Right renal pelvis (tissue), 4 donors: ENCODE results near the gene ACTA2. TPM values are rescaled to one million over a fixed set of nuclear protein-coding genes. Genes with fewer than 3 reads are reported as not detected.
A peak's percentile ranks its signal among the peaks of the same experiment; 100 is the strongest.
"Not testable (repeated sequence)": the region's sequence is repeated elsewhere in the genome, so short reads cannot be mapped to it uniquely, and the experiment has no call there.

Experiments used
- DNase-seq, 4 donors: peaks; one replicate each; pipeline ENCODE4 v3.0.0-alpha.2; 2013; ENCODE audit warnings: low read depth in 4 of 4, low spot score in 3 of 4, missing footprints in 1 of 4
- polyA plus RNA-seq, 4 donors: library from polyadenylated mRNA; unstranded; fragments of 120-200 nt; gene quantifications; one replicate each; pipeline ENCODE4 v1.2.1, GENCODE V29; 2013; ENCODE audit not compliant: insufficient read length in 4 of 4

Gene ACTA2
- polyA plus RNA-seq, 4 donors, result 181 to 218 (median 197) TPM

DNA sequence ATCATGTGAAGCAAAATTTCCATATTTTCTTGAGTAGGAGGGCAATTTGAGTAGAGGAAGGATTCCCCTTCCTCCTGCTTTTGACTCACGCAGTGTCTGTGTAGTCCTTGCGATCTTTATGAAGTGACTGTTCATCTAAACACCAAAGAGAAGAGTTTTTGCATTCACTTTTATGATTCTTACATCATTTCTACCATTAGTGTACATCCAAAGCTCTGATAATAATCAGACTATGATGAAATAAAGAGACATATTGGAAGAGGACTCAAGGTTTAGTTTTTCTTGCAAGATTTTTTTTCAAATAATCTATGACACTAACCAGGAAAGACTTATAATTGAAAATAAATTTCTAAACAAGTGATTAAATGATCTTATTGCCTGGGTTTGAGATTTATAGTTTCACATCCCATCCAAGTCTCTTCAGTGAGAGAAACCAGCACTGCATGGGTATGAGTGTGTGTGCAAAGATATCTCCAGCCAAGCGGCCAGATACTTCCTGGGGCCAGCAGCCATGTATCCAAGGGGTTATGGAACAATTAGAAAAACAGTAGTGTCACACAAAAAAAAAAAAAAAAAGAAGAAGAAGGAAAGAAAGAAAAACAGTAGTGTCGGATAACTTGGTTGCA is 2.0 kb upstream of the ACTA2 start:
- DNase-seq, result no peak

DNA sequence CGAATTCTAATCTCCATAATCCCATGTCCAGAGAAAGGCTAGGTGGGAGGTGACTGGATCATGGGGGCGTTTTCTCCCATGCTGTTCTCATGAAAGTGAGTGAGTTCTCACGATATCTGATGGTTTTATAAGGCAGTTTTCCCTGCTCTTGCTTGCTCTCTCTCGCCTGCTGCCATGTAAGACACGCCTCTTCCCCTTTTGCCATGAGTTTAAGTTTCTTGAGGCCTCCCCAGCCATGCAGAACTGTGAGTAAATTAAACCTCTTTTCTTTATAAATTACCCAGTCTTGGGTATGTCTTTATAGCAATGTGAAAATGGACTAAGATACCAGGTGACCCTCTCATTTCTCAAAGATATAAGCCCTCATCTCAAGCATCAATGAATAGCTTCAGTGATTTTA is 1.1 kb upstream of the ACTA2 start:
- DNase-seq, result no peak

DNA sequence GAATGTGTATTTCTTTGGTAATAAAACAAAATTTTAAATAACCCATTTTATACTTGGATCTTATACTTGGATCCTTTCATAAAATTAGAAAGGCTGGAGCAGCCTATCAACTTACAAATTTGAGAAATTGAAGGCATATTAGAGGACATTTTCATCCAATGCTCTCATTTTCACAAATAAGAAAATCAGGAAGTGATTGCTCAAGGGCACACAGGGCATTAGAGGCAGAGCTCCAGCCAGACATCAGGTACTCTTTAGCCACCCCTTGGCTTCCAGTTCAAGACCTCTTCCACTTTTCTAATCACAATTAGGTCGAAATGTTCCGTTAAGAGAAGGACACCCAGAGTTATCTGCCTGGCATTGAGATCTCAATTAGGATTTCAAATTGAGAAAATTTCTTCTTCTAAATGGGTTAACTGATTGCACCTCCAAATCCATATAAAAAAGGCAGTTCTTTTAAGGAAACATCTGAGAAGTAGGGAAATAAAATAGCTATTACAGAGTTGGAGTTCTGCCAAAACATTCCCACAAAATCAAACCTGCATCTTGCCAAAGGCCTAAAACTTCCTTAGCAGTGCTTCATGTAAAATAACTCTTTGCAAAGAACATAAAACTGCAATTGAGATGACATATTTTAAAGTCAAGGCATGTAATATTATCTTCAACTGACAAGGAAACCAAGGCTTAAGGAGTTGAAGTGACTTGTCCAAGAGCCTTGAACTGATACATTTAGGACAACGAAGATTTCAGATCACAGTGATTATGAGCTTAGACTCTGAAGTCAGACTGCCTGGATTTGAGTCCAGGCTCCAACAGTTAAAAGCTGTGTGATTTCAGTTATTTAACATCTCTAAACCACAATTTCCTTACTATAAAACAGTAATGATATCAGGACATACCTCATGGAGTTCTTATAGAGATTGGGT is 2.4 kb downstream of the ACTA2 start:
- DNase-seq, result no peak

GRCh38 chr10:88949051-88949450 is 3.5 kb downstream of the ACTA2 start:
- no peak for DNase-seq

- DNase-seq, result no peak
These were observed 5.5 kb downstream of the ACTA2 start for GRCh38 chr10:88946965-88947590.

GRCh38 chr10:88946200-88946599 is 6.4 kb downstream of the ACTA2 start:
- DNase-seq, result no peak

DNA sequence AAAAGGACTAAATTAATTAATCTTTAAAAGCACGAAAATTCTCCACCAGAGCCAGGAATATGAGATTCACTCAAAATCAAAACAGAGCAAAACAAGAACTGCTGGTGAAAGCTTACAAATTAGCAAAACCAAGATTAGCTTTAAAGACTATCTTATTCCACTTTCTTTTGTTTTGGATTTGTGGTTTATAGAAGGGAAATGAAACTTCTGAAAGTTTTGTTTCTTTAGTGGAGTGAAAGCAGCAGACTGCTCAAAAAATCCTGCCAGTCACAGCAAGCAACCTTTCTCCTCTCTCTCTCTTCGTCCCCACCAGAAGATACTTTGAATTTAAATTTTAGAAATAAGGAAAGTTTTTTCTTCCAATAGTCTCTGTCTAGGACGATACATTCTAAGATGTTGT is 7.8 kb downstream of the ACTA2 start:
- no peak for DNase-seq

DNA sequence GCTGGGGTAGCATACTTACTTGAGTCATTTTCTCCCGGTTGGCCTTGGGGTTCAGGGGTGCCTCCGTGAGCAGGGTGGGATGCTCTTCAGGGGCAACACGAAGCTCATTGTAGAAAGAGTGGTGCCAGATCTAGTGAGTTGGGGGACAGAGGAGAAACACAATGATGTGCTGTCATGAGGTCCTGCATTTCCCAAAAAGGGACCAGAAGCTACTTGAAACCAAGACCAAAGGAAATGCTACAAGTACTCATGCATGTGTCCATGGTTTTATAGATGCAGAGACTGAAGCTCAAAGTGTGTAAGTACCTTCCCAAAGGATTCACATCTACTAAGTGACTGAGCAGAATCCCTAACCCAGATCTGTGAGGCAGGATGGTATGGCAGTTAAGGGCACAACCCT is 8.8 kb downstream of the ACTA2 start:
- no peak for DNase-seq

- DNase-seq, result no peak
These were observed 11.5 kb downstream of the ACTA2 start for GRCh38 chr10:88941026-88941425.

- no peak for DNase-seq
These were observed 13.6 kb downstream of the ACTA2 start for GRCh38 chr10:88938938-88939337.

DNA sequence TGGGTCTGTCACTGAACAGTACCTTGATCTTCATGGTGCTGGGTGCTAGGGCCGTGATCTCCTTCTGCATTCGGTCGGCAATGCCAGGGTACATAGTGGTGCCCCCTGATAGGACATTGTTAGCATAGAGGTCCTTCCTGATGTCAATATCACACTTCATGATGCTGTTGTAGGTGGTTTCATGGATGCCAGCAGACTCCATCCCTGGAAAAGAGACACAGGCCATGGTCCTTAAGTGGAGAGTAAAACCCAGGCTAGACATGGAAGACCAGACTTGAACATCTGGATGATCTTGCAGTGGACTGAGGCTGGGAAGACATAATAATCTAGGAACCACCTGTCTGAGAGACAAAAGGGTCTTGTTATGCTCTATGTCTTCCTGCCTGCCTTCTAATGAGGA is 14.5 kb downstream of the ACTA2 start:
- DNase-seq, result no peak

- DNase-seq, result no peak
These were observed 15.9 kb downstream of the ACTA2 start for GRCh38 chr10:88936656-88937055.

DNA sequence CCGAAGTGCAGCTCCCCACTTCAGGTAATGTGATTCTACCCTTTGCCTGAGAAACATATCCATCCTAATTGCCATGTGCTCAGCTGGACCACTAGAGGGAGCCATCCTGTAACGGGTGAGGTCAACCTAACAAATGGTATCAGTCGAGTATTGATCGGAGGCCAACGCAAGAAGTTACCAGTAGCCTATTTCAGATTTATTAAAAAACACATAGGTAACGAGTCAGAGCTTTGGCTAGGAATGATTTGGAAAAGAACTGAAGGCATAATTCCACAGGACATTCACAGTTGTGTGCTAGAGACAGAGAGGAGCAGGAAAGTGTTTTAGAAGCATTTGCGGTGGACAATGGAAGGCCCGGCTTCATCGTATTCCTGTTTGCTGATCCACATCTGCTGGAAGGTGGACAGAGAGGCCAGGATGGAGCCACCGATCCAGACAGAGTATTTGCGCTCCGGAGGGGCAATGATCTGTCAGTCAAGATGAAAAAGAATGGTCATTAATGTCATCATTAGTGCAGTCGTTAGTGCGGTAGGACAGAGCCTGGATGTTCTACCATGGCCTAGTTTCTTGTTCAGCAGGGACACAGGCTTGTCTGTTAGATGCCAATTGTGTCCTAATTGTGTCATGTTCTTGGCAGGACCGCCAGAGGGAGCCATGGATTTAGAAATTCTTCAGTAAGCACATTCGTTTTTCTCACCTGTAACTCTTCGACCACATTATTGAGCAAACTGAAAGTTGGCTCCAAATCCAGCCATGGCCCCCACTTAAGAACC is 17.5 kb downstream of the ACTA2 start:
- DNase-seq, result peak in 3 of 4 donors; percentile 51 to 71 (median 67)

DNA sequence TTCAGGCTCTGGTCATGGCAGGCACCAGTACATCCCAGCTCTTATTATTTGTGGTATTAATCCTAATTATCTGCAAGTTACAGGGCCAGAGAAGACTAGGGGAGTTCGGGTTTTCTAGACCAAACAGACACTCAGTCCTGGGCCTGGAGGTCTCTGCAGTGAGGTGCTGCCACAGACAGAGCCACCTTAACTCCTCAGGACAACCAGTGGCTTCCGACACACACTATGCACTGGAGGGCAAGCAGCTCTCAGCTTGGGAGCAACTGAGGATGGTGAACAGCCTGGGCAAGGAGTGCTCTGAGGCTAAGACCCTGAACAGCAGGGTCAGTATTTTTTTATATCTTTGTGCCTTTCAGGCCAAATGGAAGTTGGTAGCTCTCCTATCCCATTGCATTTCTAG is 19.0 kb downstream of the ACTA2 start:
- no peak for DNase-seq

GRCh38 chr10:88932539-88933256 is 19.9 kb downstream of the ACTA2 start:
- DNase-seq, result peak in 3 of 4 donors; percentile 57 to 68 (median 59)

GRCh38 chr10:88932029-88932428 is 20.5 kb downstream of the ACTA2 start:
- not testable (repeated sequence) for DNase-seq

GRCh38 chr10:88931548-88931947 is 21.0 kb downstream of the ACTA2 start:
- no peak for DNase-seq

- DNase-seq, result no peak
These were observed 24.3 kb downstream of the ACTA2 start for GRCh38 chr10:88928254-88928653.

- DNase-seq, result no peak
These were observed 25.2 kb downstream of the ACTA2 start for GRCh38 chr10:88927416-88927690.
